ENCODE data around the gene NISCH. TPM values are rescaled to one million over a fixed set of nuclear protein-coding genes. Genes with fewer than 3 reads are reported as not detected.

NISCH gene
- 10 to 100 TPM; 29.2 to 49.6 TPM for total RNA-seq

GRCh38 chr3:52455283-52456168 lies at the start of gene NISCH:
Gene NISCH (plus strand): TSS chr3:52455604. CDS start chr3:52455642, 38 bp downstream.
- Histone ChIP-seq H3K36me3 (peaks cover 48% of the 10 kb centered on the region), H3K4me1 (peaks cover 0 to 37% of the 10 kb centered on the region in 2 donors), H3K4me3 (peak within 1 kb of the TSS; percentile 82 to 97), H3K9me3 (no peaks in the 10 kb centered on the region), H3K27ac (peak within 1 kb of the TSS; percentile 89 to 99), H3K27me3 (no peaks in the 10 kb centered on the region)
- DNase-seq (ENCODE audit: low spot score) = peak; percentile 83
- TF ChIP-seq CTCF (IDR thresholded peaks at IDR 0.05) = no peak

GRCh38 chr3:52406231-52406661 lies 49.2 kb upstream of the NISCH start:
- DNase-seq (ENCODE audit: low spot score) = no peak
- Histone ChIP-seq H3K27me3 (no peaks in the 10 kb centered on the region), H3K9me3 (no peaks in the 10 kb centered on the region), H3K27ac (no peak overlapping the region), H3K4me3 (no peak overlapping the region), H3K4me1 (peaks cover 0 to 21% of the 10 kb centered on the region in 2 donors), H3K36me3 (peaks cover 67% of the 10 kb centered on the region)
- no peak for TF ChIP-seq CTCF (IDR thresholded peaks at IDR 0.05)

GRCh38 chr3:52406791-52407510 lies 48.5 kb upstream of the NISCH start:
- no peaks in the 10 kb centered on the region for H3K27me3 ChIP-seq
- no peaks in the 10 kb centered on the region for H3K9me3 ChIP-seq
- no peak overlapping the region for H3K27ac ChIP-seq
- no peak overlapping the region for H3K4me3 ChIP-seq
- peaks cover 61% of the 10 kb centered on the region for H3K36me3 ChIP-seq
- no peak for DNase-seq (ENCODE audit: low spot score)
- no peak for TF ChIP-seq CTCF (IDR thresholded peaks at IDR 0.05)
- peaks cover 0 to 28% of the 10 kb centered on the region in 2 donors for H3K4me1 ChIP-seq

GRCh38 chr3:52407779-52408178 lies 47.6 kb upstream of the NISCH start:
- peaks cover 0 to 36% of the 10 kb centered on the region in 2 donors for H3K4me1 ChIP-seq

GRCh38 chr3:52408466-52408865 lies 46.9 kb upstream of the NISCH start:
- no peak overlapping the region for H3K27ac ChIP-seq
- H3K27me3 ChIP-seq = no peaks in the 10 kb centered on the region
- H3K4me3 ChIP-seq = no peak overlapping the region
- H3K9me3 ChIP-seq = no peaks in the 10 kb centered on the region
- H3K36me3 ChIP-seq = peaks cover 46% of the 10 kb centered on the region
- H3K4me1 ChIP-seq = peaks cover 0 to 42% of the 10 kb centered on the region in 2 donors
- DNase-seq (ENCODE audit: low spot score) = no peak
- no peak for TF ChIP-seq CTCF (IDR thresholded peaks at IDR 0.05)

More at GRCh38 chr3:52407779-52408178, 47.6 kb upstream of the NISCH start:
- H3K27me3 ChIP-seq = no peaks in the 10 kb centered on the region
- peaks cover 52% of the 10 kb centered on the region for H3K36me3 ChIP-seq
- DNase-seq (ENCODE audit: low spot score) = no peak
- no peak overlapping the region for H3K4me3 ChIP-seq
- H3K9me3 ChIP-seq = no peaks in the 10 kb centered on the region
- no peak for TF ChIP-seq CTCF (IDR thresholded peaks at IDR 0.05)
- H3K27ac ChIP-seq = no peak overlapping the region
